PC-3 (cell line): ENCODE data around the gene DUSP22.

Source experiments
- CTCF ChIP-seq: fragments of 300-600 bp; sonication (generic); conservative IDR thresholded peaks from 2 replicates; pipeline ENCODE4 v1.5.1; 2017; ENCODE audit warnings: antibody characterized with exemption, low read depth, mild to moderate bottlenecking, low read length
- EZH2 ChIP-seq: fragments of 300-600 bp; sonication (generic); IDR thresholded peaks from one replicate; pipeline ENCODE4 v1.6.1; 2017; ENCODE audit warnings: antibody characterized with exemption, mild to moderate bottlenecking, low read length; ENCODE audit not compliant: unreplicated experiment

DNA sequence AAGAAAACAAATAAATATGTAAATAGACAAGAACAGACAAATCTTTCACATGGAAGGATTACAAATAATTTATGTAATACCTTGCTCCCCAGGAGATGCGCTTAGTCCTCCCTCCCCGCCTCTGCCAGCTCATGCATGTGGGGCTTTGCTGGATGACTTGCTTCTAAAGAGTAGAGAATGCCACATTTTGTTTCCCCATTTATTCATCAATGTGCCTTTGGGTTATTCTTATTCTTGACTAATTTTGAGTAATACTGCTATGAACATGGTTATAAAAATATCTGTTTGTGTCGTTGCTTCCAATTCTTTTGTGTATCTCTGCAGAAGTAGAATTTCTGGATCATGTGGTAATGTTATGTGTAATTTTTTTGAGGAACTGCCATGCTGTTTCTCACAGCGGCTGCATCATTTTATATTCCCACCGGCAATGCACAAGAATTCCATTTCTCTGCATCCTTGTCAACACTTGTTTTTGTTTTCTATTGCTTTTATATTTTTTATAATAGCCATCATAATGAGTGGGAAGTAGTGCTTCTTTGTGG, 23.8 kb upstream of the DUSP22 start:
- no peak for TF ChIP-seq EZH2
- TF ChIP-seq CTCF: no peak
